HL-60 (cell line): ENCODE results near the gene TRIML1.

Experiments
- POLR2AphosphoS5 ChIP-seq: IDR thresholded peaks from 2 replicates; pipeline ENCODE4 v1.6.1; 2012; ENCODE audit warnings: low read depth
- TF ChIP-seq, protein P1 (sequence below): IDR thresholded peaks from one replicate; pipeline ENCODE4 v1.5.1; 2011; ENCODE audit warnings: low read length, control low read depth, inconsistent platforms; ENCODE audit not compliant: insufficient read depth
- TF ChIP-seq, protein P2 (sequence below): IDR thresholded peaks from 2 replicates; pipeline ENCODE4 v1.6.1; 2012; ENCODE audit warnings: low read depth; ENCODE audit not compliant: insufficient replicate concordance

- TF ChIP-seq, protein P1, sequence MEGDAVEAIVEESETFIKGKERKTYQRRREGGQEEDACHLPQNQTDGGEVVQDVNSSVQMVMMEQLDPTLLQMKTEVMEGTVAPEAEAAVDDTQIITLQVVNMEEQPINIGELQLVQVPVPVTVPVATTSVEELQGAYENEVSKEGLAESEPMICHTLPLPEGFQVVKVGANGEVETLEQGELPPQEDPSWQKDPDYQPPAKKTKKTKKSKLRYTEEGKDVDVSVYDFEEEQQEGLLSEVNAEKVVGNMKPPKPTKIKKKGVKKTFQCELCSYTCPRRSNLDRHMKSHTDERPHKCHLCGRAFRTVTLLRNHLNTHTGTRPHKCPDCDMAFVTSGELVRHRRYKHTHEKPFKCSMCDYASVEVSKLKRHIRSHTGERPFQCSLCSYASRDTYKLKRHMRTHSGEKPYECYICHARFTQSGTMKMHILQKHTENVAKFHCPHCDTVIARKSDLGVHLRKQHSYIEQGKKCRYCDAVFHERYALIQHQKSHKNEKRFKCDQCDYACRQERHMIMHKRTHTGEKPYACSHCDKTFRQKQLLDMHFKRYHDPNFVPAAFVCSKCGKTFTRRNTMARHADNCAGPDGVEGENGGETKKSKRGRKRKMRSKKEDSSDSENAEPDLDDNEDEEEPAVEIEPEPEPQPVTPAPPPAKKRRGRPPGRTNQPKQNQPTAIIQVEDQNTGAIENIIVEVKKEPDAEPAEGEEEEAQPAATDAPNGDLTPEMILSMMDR, result no peak
- no peak for TF ChIP-seq POLR2AphosphoS5
- TF ChIP-seq, protein P2, sequence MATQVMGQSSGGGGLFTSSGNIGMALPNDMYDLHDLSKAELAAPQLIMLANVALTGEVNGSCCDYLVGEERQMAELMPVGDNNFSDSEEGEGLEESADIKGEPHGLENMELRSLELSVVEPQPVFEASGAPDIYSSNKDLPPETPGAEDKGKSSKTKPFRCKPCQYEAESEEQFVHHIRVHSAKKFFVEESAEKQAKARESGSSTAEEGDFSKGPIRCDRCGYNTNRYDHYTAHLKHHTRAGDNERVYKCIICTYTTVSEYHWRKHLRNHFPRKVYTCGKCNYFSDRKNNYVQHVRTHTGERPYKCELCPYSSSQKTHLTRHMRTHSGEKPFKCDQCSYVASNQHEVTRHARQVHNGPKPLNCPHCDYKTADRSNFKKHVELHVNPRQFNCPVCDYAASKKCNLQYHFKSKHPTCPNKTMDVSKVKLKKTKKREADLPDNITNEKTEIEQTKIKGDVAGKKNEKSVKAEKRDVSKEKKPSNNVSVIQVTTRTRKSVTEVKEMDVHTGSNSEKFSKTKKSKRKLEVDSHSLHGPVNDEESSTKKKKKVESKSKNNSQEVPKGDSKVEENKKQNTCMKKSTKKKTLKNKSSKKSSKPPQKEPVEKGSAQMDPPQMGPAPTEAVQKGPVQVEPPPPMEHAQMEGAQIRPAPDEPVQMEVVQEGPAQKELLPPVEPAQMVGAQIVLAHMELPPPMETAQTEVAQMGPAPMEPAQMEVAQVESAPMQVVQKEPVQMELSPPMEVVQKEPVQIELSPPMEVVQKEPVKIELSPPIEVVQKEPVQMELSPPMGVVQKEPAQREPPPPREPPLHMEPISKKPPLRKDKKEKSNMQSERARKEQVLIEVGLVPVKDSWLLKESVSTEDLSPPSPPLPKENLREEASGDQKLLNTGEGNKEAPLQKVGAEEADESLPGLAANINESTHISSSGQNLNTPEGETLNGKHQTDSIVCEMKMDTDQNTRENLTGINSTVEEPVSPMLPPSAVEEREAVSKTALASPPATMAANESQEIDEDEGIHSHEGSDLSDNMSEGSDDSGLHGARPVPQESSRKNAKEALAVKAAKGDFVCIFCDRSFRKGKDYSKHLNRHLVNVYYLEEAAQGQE, result no peak
Measured at GRCh38 chr4:188145601-188146000, 6.4 kb downstream of the TRIML1 start.
